ENCODE results near the gene NCKIPSD. TPM values are rescaled to one million over a fixed set of nuclear protein-coding genes. Genes with fewer than 3 reads are reported as not detected.

Gene NCKIPSD
- polyA plus RNA-seq, 12 donors = 5.2 to 17.8 (median 7.7) TPM; not detected in 1

DNA sequence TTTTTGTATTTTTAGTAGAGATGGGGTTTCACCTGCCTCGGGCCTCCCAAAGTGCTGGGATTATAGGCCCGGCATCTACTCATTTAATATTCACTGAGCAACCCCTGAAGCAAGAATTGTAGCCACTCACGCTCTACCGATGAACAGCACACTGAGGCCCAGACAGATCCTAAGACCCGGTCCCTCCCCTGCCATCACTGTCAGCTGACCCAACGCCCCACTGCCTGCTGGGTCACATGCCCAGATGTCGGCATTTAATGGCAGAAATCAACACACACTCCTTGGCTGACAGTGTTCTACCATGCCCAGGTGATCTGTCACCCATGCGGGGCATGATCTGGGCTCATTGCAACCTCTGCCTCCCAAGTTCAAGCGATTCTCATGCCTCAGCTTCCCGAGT is 60.9 kb downstream of the NCKIPSD start:
- DNase-seq = no peak

DNA sequence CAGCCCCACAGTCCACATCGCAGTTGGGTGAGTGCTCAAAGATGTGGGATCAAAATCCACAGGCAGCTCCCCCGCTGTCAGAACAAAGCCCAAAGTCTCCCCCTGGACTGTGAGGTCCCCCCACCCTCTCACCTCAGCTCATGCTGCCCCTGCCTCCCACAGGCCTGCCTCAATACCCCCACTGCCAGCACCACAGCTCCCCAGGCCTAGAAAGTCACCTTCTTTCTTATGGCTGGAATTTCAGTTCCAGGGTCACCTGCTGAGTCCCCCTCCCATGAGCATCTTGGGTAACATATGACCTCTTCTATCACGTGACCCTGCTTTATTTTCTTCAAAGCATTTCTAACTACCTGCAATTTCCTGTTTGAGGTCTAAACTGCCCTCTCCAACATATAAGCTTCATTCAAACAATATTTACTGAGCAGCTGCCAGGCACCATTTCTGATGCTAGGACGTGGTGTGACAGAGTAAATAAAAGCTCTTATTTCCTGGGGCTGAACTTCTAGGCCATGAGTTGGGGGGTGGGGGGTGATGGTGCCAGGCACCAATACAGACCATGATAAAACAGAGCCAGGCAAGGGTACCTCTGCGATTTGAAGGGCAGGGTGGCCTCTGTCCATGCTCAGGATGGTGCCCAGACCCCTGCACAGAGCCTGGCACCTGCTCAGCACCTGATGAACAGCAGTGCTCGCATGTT is 61.7 kb downstream of the NCKIPSD start:
- DNase-seq = no peak

Other genes starting within 250 kb of the NCKIPSD start
- gene CCDC51, start 245.8 kb downstream of the NCKIPSD start, polyA plus RNA-seq (ENCODE audit: insufficient read length in 12 of 12) = 10 to 100 TPM in 9 of 12 donors, 1 to 10 TPM in 2, not detected in 1; 8.9 to 22.3 (median 11.0) TPM
- gene TMA7, start 245.7 kb downstream of the NCKIPSD start, polyA plus RNA-seq (ENCODE audit: insufficient read length in 12 of 12) = 100 to 1,000 TPM in 11 of 12 donors, not detected in 1; 164 to 331 (median 188) TPM
- gene ATRIP, start 239.2 kb downstream of the NCKIPSD start, polyA plus RNA-seq (ENCODE audit: insufficient read length in 12 of 12) = 10 to 100 TPM in 1 of 12 donors, 1 to 10 TPM in 10, not detected in 1; 7.4 to 13.6 (median 8.7) TPM
- 100 to 1,000 TPM in 1 of 12 donors, 10 to 100 TPM in 10, not detected in 1; 51.7 to 115 (median 67.4) TPM for gene SHISA5, start 181.7 kb downstream of the NCKIPSD start, polyA plus RNA-seq (ENCODE audit: insufficient read length in 12 of 12)
- 1 to 10 TPM in 10 of 12 donors, not detected in 2; 3.1 to 7.4 (median 5.6) TPM for gene PFKFB4, start 129.1 kb downstream of the NCKIPSD start, polyA plus RNA-seq (ENCODE audit: insufficient read length in 12 of 12)
- 1 to 10 TPM in 1 of 12 donors, under 1 TPM in 3, not detected in 8; 0.25 to 6.5 (median 0.68) TPM for gene UCN2, start 122.1 kb downstream of the NCKIPSD start, polyA plus RNA-seq (ENCODE audit: insufficient read length in 12 of 12)
- 100 to 1,000 TPM in 1 of 12 donors, 10 to 100 TPM in 4, 1 to 10 TPM in 6, not detected in 1; 4.3 to 163 (median 7.9) TPM for gene COL7A1, start 90.6 kb downstream of the NCKIPSD start, polyA plus RNA-seq (ENCODE audit: insufficient read length in 12 of 12)
- gene UQCRC1, start 76.3 kb downstream of the NCKIPSD start, polyA plus RNA-seq (ENCODE audit: insufficient read length in 12 of 12) = 100 to 1,000 TPM in 11 of 12 donors, not detected in 1; 121 to 187 (median 168) TPM
- gene TMEM89, start 64.1 kb downstream of the NCKIPSD start, polyA plus RNA-seq (ENCODE audit: insufficient read length in 12 of 12) = under 1 TPM in 1 of 12 donors, not detected in 11; 0.51 TPM
- 10 to 100 TPM in 4 of 12 donors, 1 to 10 TPM in 7, not detected in 1; 6.9 to 46.2 (median 8.5) TPM for gene SLC26A6, start 50.5 kb downstream of the NCKIPSD start, polyA plus RNA-seq (ENCODE audit: insufficient read length in 12 of 12)
- 1 to 10 TPM in 1 of 12 donors, under 1 TPM in 10, not detected in 1; 0.26 to 8.9 (median 0.54) TPM for gene CELSR3, start 23.0 kb downstream of the NCKIPSD start, polyA plus RNA-seq (ENCODE audit: insufficient read length in 12 of 12)
- 100 to 1,000 TPM in 3 of 12 donors, 10 to 100 TPM in 8, not detected in 1; 64.8 to 144 (median 77.8) TPM for gene IP6K2, start 31.3 kb upstream of the NCKIPSD start, polyA plus RNA-seq (ENCODE audit: insufficient read length in 12 of 12)
- 100 to 1,000 TPM in 1 of 12 donors, 10 to 100 TPM in 11; 36.0 to 214 (median 44.3) TPM for gene PRKAR2A, start 162.0 kb upstream of the NCKIPSD start, polyA plus RNA-seq (ENCODE audit: insufficient read length in 12 of 12)
- 10 to 100 TPM in 11 of 12 donors, not detected in 1; 11.3 to 20.8 (median 17.2) TPM for gene SLC25A20, start 213.0 kb upstream of the NCKIPSD start, polyA plus RNA-seq (ENCODE audit: insufficient read length in 12 of 12)
- gene ARIH2, start 232.9 kb upstream of the NCKIPSD start, polyA plus RNA-seq (ENCODE audit: insufficient read length in 12 of 12) = 10 to 100 TPM in 11 of 12 donors, not detected in 1; 48.3 to 95.2 (median 61.1) TPM

Data from muscle of arm (tissue), 12 donors.